CD14-positive monocyte (primary cell): Measurements from ENCODE around the gene FBXO10. TPM values are rescaled to one million over a fixed set of nuclear protein-coding genes. Genes with fewer than 3 reads are reported as not detected.

Source experiments
- DNase-seq, 3 donors: peaks; one replicate each; pipeline ENCODE4 v3.0.0-alpha.2; 2011 to 2022
- H2AFZ ChIP-seq: 2 replicates; pipeline ENCODE4 v1.6.0; 2012; ENCODE audit warnings: mild to moderate bottlenecking, low read depth, low read length, inconsistent platforms; ENCODE audit not compliant: insufficient read depth, poor library complexity, severe bottlenecking
- H3K27ac ChIP-seq, 2 donors: 1 replicate in 1 of 2; 2 replicates in 1 of 2; pipeline ENCODE4 v1.5.1; 2012 to 2013; ENCODE audit warnings: low read length in 2 of 2, control low read depth in 1 of 2, inconsistent platforms in 1 of 2, low read depth in 1 of 2, mild to moderate bottlenecking in 1 of 2
- H3K27me3 ChIP-seq, 2 donors: one replicate each; pipeline versions ENCODE4 v1.6.0 to v1.6.1; 2011 to 2013; ENCODE audit warnings: low read length in 2 of 2; ENCODE audit not compliant: control insufficient read depth in 2 of 2, insufficient read depth in 2 of 2
- H3K36me3 ChIP-seq, 2 donors: replicated peaks in 1 of 2; 1 replicate in 1 of 2; 2 replicates in 1 of 2; pipeline versions ENCODE4 v1.5.1 to v1.6.1; 2012 to 2013; ENCODE audit warnings: low read length in 2 of 2, control low read depth in 1 of 2, inconsistent platforms in 1 of 2, mild to moderate bottlenecking in 1 of 2; ENCODE audit not compliant: insufficient read depth in 2 of 2, control insufficient read depth in 1 of 2
- H3K4me1 ChIP-seq, 2 donors: 1 replicate in 1 of 2; 2 replicates in 1 of 2; pipeline versions ENCODE4 v1.5.1 to v1.6.1; 2012 to 2013; ENCODE audit warnings: low read length in 2 of 2, control low read depth in 1 of 2, inconsistent platforms in 1 of 2, mild to moderate bottlenecking in 1 of 2, moderate library complexity in 1 of 2; ENCODE audit not compliant: insufficient read depth in 2 of 2, control insufficient read depth in 1 of 2
- H3K4me2 ChIP-seq: replicated peaks from 2 replicates; pipeline ENCODE3; 2012; ENCODE audit warnings: low read length, moderate library complexity, mild to moderate bottlenecking; ENCODE audit not compliant: poor library complexity, severe bottlenecking; ENCODE audit errors: extremely low read depth
- H3K4me3 ChIP-seq, 3 experiments: fragments of 200-600 bp in 1 of 3; sonication (generic) in 1 of 3; replicated peaks in 1 of 3; 1 replicate in 2 of 3; 2 replicates in 1 of 3; pipeline ENCODE4 v1.5.1; 2011 to 2013; ENCODE audit warnings: low read length in 3 of 3, mild to moderate bottlenecking in 3 of 3, control low read depth in 2 of 3, low read depth in 2 of 3, inconsistent platforms in 1 of 3, moderate library complexity in 1 of 3
- H3K79me2 ChIP-seq: 2 replicates; pipeline ENCODE4 v1.6.0; 2012; ENCODE audit warnings: mild to moderate bottlenecking, control low read depth, inconsistent platforms, low read length, moderate library complexity; ENCODE audit not compliant: insufficient read depth
- H3K9ac ChIP-seq: 2 replicates; pipeline ENCODE4 v1.6.0; 2017; ENCODE audit warnings: low read length, mild to moderate bottlenecking; ENCODE audit not compliant: insufficient read depth, poor library complexity, severe bottlenecking
- H3K9me3 ChIP-seq, 2 donors: replicated peaks in 1 of 2; 1 replicate in 1 of 2; 2 replicates in 1 of 2; pipeline versions ENCODE4 v1.5.1 to v1.6.1; 2012 to 2013; ENCODE audit warnings: low read length in 2 of 2, control low read depth in 1 of 2; ENCODE audit not compliant: control insufficient read depth in 1 of 2, insufficient read depth in 1 of 2
- H4K20me1 ChIP-seq: 2 replicates; pipeline ENCODE4 v1.6.0; 2012; ENCODE audit warnings: mild to moderate bottlenecking, low read length, control low read depth, moderate library complexity; ENCODE audit not compliant: insufficient read depth
- H3K27ac Mint-ChIP-seq, 7 donors: one replicate each; pipeline ENCODE4 v1.8.0; 2020; ENCODE audit warnings: mild to moderate bottlenecking in 7 of 7, mixed read lengths in 7 of 7, moderate library complexity in 6 of 7, inconsistent platforms in 2 of 7
- H3K27me3 Mint-ChIP-seq, 3 donors: one replicate each; pipeline ENCODE4 v1.8.0; 2021 to 2022; ENCODE audit warnings: low read depth in 3 of 3, mild to moderate bottlenecking in 3 of 3, mixed read lengths in 3 of 3, moderate library complexity in 3 of 3, inconsistent platforms in 1 of 3
- H3K36me3 Mint-ChIP-seq, 2 donors: one replicate each; pipeline ENCODE4 v1.8.0; 2020; ENCODE audit warnings: mixed read lengths in 2 of 2, inconsistent platforms in 1 of 2, mild to moderate bottlenecking in 1 of 2
- H3K4me1 Mint-ChIP-seq: one replicate; pipeline ENCODE4 v1.8.0; 2020; ENCODE audit warnings: mild to moderate bottlenecking, mixed read lengths
- H3K4me3 Mint-ChIP-seq, 2 donors: one replicate each; pipeline ENCODE4 v1.8.0; 2020; ENCODE audit warnings: mild to moderate bottlenecking in 2 of 2, mixed read lengths in 2 of 2, moderate library complexity in 1 of 2
- H3K9me3 Mint-ChIP-seq, 7 donors: one replicate each; pipeline ENCODE4 v1.8.0; 2020 to 2022; ENCODE audit warnings: mixed read lengths in 7 of 7, mild to moderate bottlenecking in 6 of 7, moderate library complexity in 6 of 7, inconsistent platforms in 2 of 7
- WGBS: methylation state at CpG from one replicate; pipeline ENCODE4 v1.1.5; 2013; ENCODE audit warnings: missing lambda C conversion rate; ENCODE audit not compliant: insufficient coverage; 5-methylcytosine and 5-hydroxymethylcytosine counted together
- intact Hi-C, 2 donors: fragments of 100-400 bp; cut with micrococcal nuclease; formaldehyde crosslinking; loops; one replicate each; pipeline versions ENCODE4 v1.15.0 to v1.15.1; 2023
- polyA plus RNA-seq, 3 donors: library from polyadenylated mRNA; depleted of rRNA in 1 of 3; unstranded in 2 of 3; stranded (reverse) in 1 of 3; fragments of 300-500 nt in 2 of 3; fragments of >200 nt in 1 of 3; fragmentation: Illumina TruSeq in 2 of 3; gene quantifications; 1 replicate in 2 of 3; 2 replicates in 1 of 3; pipeline ENCODE4 v1.2.3, GENCODE V29; 2012 to 2021
- TF ChIP-seq, protein P1 (sequence below): fragments of 200-600 bp; IDR thresholded peaks from one replicate; pipeline ENCODE4 v1.8.0; 2022; ENCODE audit warnings: antibody characterized with exemption, mild to moderate bottlenecking

The FBXO10 gene
- polyA plus RNA-seq, 3 donors: 0.08 to 1.5 TPM; not detected in 1

DNA sequence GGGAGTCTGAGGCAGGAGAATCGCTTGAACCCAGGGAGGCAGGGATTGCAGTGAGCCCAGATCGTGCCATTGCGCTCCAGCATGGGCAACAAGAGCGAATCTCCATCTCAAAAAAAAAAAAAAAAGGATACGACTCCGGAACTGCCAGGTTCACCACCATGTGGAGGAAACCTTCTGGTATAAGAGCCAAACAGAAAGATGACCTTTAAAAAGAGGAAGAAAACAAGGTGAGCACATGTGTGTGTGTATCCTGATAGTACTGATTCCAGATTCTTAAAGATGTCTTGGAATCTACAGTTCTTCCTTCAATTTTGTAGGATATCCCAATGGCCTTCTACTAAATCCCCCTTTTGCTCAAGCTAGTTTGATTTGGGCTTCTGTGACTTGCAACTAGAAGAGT, 33.7 kb downstream of the FBXO10 start:
- H3K4me1 Mint-ChIP-seq: no peaks in the 10 kb centered on the region
- Histone ChIP-seq H3K27me3 (no peaks in the 10 kb centered on the region), H3K36me3 (no peaks in the 10 kb centered on the region), H4K20me1 (no peaks in the 10 kb centered on the region), H3K9me3 (no peaks in the 10 kb centered on the region), H3K27ac (no peak overlapping the region), H3K4me3 (no peak overlapping the region), H3K4me2 (no peak overlapping the region), H3K4me1 (no peaks in the 10 kb centered on the region), H3K79me2 (no peaks in the 10 kb centered on the region), H3K9ac (no peak overlapping the region), H2AFZ (no peak overlapping the region)
- DNase-seq: no peak
- peaks cover 0 to 4% (median 0%) of the 10 kb centered on the region in 3 donors for H3K27me3 Mint-ChIP-seq
- peaks cover 0 to 4% of the 10 kb centered on the region in 2 donors for H3K36me3 Mint-ChIP-seq
- peaks cover 0 to 1% (median 0%) of the 10 kb centered on the region in 7 donors for H3K9me3 Mint-ChIP-seq
- 100% methylated on average over 2 of the region's 6 CpGs for WGBS
- TF ChIP-seq, protein P1, sequence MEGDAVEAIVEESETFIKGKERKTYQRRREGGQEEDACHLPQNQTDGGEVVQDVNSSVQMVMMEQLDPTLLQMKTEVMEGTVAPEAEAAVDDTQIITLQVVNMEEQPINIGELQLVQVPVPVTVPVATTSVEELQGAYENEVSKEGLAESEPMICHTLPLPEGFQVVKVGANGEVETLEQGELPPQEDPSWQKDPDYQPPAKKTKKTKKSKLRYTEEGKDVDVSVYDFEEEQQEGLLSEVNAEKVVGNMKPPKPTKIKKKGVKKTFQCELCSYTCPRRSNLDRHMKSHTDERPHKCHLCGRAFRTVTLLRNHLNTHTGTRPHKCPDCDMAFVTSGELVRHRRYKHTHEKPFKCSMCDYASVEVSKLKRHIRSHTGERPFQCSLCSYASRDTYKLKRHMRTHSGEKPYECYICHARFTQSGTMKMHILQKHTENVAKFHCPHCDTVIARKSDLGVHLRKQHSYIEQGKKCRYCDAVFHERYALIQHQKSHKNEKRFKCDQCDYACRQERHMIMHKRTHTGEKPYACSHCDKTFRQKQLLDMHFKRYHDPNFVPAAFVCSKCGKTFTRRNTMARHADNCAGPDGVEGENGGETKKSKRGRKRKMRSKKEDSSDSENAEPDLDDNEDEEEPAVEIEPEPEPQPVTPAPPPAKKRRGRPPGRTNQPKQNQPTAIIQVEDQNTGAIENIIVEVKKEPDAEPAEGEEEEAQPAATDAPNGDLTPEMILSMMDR: no peak
- H3K27ac Mint-ChIP-seq: no peak overlapping the region
- intact Hi-C loops: no loop called here
- no peak overlapping the region for H3K4me3 Mint-ChIP-seq

DNA sequence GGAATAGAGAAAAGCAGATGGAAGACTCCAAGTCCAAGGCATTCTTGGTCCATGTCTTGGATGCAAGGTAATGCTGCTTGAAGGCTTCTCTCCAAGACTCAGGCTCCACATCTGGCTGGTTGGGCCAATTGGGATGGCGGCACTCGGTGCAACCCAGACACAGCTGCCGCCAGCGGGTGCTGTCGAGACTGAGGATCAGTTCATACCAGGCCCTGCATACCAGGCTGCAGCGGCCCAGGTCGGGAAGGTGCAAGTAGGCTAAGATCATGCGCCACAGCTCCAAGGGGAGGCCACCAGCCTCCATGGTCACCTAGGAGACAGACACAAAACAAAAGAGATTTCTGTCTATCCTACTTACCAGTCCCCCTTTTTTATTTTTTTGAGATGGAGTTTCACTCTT, 34.7 kb downstream of the FBXO10 start:
- H3K27ac Mint-ChIP-seq: no peak overlapping the region
- Histone ChIP-seq H3K9me3 (no peaks in the 10 kb centered on the region), H3K4me1 (no peaks in the 10 kb centered on the region), H3K9ac (no peak overlapping the region), H3K79me2 (no peaks in the 10 kb centered on the region), H3K27me3 (no peaks in the 10 kb centered on the region), H3K27ac (no peak overlapping the region), H4K20me1 (no peaks in the 10 kb centered on the region), H3K4me2 (no peak overlapping the region), H3K36me3 (no peaks in the 10 kb centered on the region), H2AFZ (no peak overlapping the region), H3K4me3 (no peak overlapping the region)
- H3K27me3 Mint-ChIP-seq: peaks cover 0 to 4% (median 2%) of the 10 kb centered on the region in 3 donors
- no peak for DNase-seq
- intact Hi-C loops: no loop called here
- no peak overlapping the region for H3K4me3 Mint-ChIP-seq
- no peaks in the 10 kb centered on the region for H3K4me1 Mint-ChIP-seq
- peaks cover 0 to 4% of the 10 kb centered on the region in 2 donors for H3K36me3 Mint-ChIP-seq
- no peaks in the 10 kb centered on the region for H3K9me3 Mint-ChIP-seq
- TF ChIP-seq, protein P1: no peak
- 98% methylated on average over 8 of the region's 8 CpGs for WGBS
